Cardiac fibroblast (primary cell): ENCODE measurements around the gene DVL3.

Source experiments
- DNase-seq, 2 donors: peaks; one replicate each; pipeline versions ENCODE4 v3.0.0 to v3.0.0-alpha.2; 2010; ENCODE audit warnings: low read depth in 2 of 2
- H3K4me3 ChIP-seq, 2 donors: replicated peaks in 1 of 2; 1 replicate in 1 of 2; 2 replicates in 1 of 2; pipeline ENCODE4 v1.5.1; 2011; ENCODE audit warnings: low read depth in 2 of 2, low read length in 2 of 2, mild to moderate bottlenecking in 2 of 2, moderate library complexity in 1 of 2
- CTCF ChIP-seq: IDR thresholded peaks from one replicate; pipeline ENCODE4 v1.5.1; 2011; ENCODE audit warnings: low read depth, mild to moderate bottlenecking, low read length, inconsistent platforms

Gene DVL3

GRCh38 chr3:184203526-184203925, 48.3 kb downstream of the DVL3 start:
- TF ChIP-seq CTCF = no peak
- DNase-seq = no peak
- no peak overlapping the region for H3K4me3 ChIP-seq

GRCh38 chr3:184209146-184209923, 54.2 kb downstream of the DVL3 start:
- no peak for TF ChIP-seq CTCF
- H3K4me3 ChIP-seq = no peak overlapping the region
- peak in 1 of 2 donors; percentile 31 for DNase-seq

- no peak overlapping the region for H3K4me3 ChIP-seq
- TF ChIP-seq CTCF = no peak
- DNase-seq = no peak
These were observed 56.1 kb downstream of the DVL3 start for GRCh38 chr3:184211297-184211696.

- no peak for TF ChIP-seq CTCF
- DNase-seq = no peak
- no peak overlapping the region for H3K4me3 ChIP-seq
These were observed 56.5 kb downstream of the DVL3 start for GRCh38 chr3:184211718-184212117.

GRCh38 chr3:184218814-184219213, 63.6 kb downstream of the DVL3 start:
- no peak overlapping the region for H3K4me3 ChIP-seq
- TF ChIP-seq CTCF = no peak
- DNase-seq = no peak

GRCh38 chr3:184222521-184222920, 67.3 kb downstream of the DVL3 start:
- no peak for TF ChIP-seq CTCF
- peak in 1 of 2 donors; percentile 25 for DNase-seq
- no peak overlapping the region for H3K4me3 ChIP-seq
